HepG2 (cell line): ENCODE measurements around the gene TUT1. TPM values are rescaled to one million over a fixed set of nuclear protein-coding genes. Genes with fewer than 3 reads are reported as not detected.

Experiments
- AHR ChIP-seq: IDR thresholded peaks from 2 replicates; pipeline ENCODE4 v1.6.1; 2018; ENCODE audit warnings: missing genetic modification reagents, missing compliant biosample characterization
- ARNT2 ChIP-seq: sonication (generic); formaldehyde crosslinking; IDR thresholded peaks from 2 replicates; pipeline ENCODE4 v1.8.0; 2022; ENCODE audit warnings: mild to moderate bottlenecking, low read depth, missing genetic modification reagents, moderate library complexity
- CC2D1A ChIP-seq: sonication (generic); formaldehyde crosslinking; IDR thresholded peaks from 2 replicates; pipeline ENCODE4 v1.8.1; 2023; ENCODE audit warnings: mild to moderate bottlenecking, missing genetic modification reagents
- KLF9 ChIP-seq: IDR thresholded peaks from 2 replicates; pipeline ENCODE4 v1.6.1; 2016; ENCODE audit warnings: low read depth
- LBX2 ChIP-seq: sonication (generic); formaldehyde crosslinking; IDR thresholded peaks from 2 replicates; pipeline ENCODE4 v1.5.0; 2020; ENCODE audit warnings: missing genetic modification reagents, mild to moderate bottlenecking, borderline replicate concordance
- NCOA2 ChIP-seq: sonication (generic); formaldehyde crosslinking; IDR thresholded peaks from 2 replicates; pipeline ENCODE4 v1.8.0; 2022; ENCODE audit warnings: inconsistent platforms
- NFATC3 ChIP-seq: sonication (generic); formaldehyde crosslinking; IDR thresholded peaks from 2 replicates; pipeline ENCODE4 v1.5.1; 2020; ENCODE audit warnings: mild to moderate bottlenecking, missing genetic modification reagents
- NR1H2 ChIP-seq: sonication (generic); formaldehyde crosslinking; IDR thresholded peaks from 2 replicates; pipeline ENCODE4 v1.8.1; 2022; ENCODE audit warnings: low read depth, missing genetic modification reagents, borderline replicate concordance
- NR2F2 ChIP-seq: IDR thresholded peaks from 2 replicates; pipeline ENCODE4 v1.6.1; 2012; ENCODE audit warnings: low read depth, inconsistent platforms, borderline replicate concordance
- SPEN ChIP-seq: sonication (generic); formaldehyde crosslinking; IDR thresholded peaks from 2 replicates; pipeline ENCODE4 v1.5.1; 2020; ENCODE audit warnings: low read depth, mild to moderate bottlenecking, missing genetic modification reagents
- TAF15 ChIP-seq: fragments of 200-400 bp; formaldehyde crosslinking; IDR thresholded peaks from one replicate; pipeline ENCODE4 v1.6.1; 2018; ENCODE audit warnings: mild to moderate bottlenecking, low read depth, low read length; ENCODE audit not compliant: poor library complexity, severe bottlenecking
- TFE3 ChIP-seq: IDR thresholded peaks from 2 replicates; pipeline ENCODE4 v1.6.1; 2016
- ZBTB49 ChIP-seq: sonication (generic); formaldehyde crosslinking; IDR thresholded peaks from 2 replicates; pipeline ENCODE4 v1.4.0; 2020; ENCODE audit warnings: missing genetic modification reagents, borderline replicate concordance
- ZNF275 ChIP-seq: sonication (generic); formaldehyde crosslinking; IDR thresholded peaks from 2 replicates; pipeline ENCODE4 v1.8.0; 2022; ENCODE audit warnings: missing genetic modification reagents, mild to moderate bottlenecking, inconsistent platforms, borderline replicate concordance
- ZNF510 ChIP-seq: sonication (generic); formaldehyde crosslinking; IDR thresholded peaks from 2 replicates; pipeline ENCODE4 v1.4.0; 2020; ENCODE audit warnings: low read depth, mild to moderate bottlenecking, missing genetic modification reagents
- ZNF720 ChIP-seq: sonication (generic); formaldehyde crosslinking; IDR thresholded peaks from 2 replicates; pipeline ENCODE4 v1.4.0; 2020; ENCODE audit warnings: missing genetic modification reagents
- ZXDC ChIP-seq: sonication (generic); formaldehyde crosslinking; IDR thresholded peaks from 2 replicates; pipeline ENCODE4 v1.5.0; 2020; ENCODE audit warnings: mild to moderate bottlenecking, missing genetic modification reagents
- polyA plus RNA-seq, 8 experiments: library from polyadenylated mRNA; depleted of rRNA in 3 of 8; stranded (reverse) in 7 of 8; unstranded in 1 of 8; fragments of >200 nt; fragmentation: Illumina TruSeq in 4 of 8; extraction: Trizol in 4 of 8; gene quantifications; 2 replicates each; pipeline versions ENCODE4 v1.2.1 to v1.2.3, GENCODE V29; 2011 to 2016; ENCODE audit warnings: low read depth in 4 of 8, missing spikeins in 1 of 8, mixed read lengths in 1 of 8; ENCODE audit not compliant: insufficient read depth in 1 of 8
- total RNA-seq, 5 experiments: library from RNA; depleted of rRNA; stranded (reverse); fragments of >200 nt; fragmentation: Illumina TruSeq; extraction: Trizol; gene quantifications; 2 replicates each; pipeline ENCODE4 v1.2.3, GENCODE V29; 2016; ENCODE audit warnings: low read depth in 1 of 5

The TUT1 gene
- total and polyA plus RNA-seq, 2 of the 13 experiments (the other 11 are each of a cell fraction or from before 2014, with no cell fraction given) = 9.7 to 14.3 TPM

- peak; percentile 5 for TF ChIP-seq ZNF275
- TF ChIP-seq AHR (CRISPR knock-in tag) = 0 out of 2 replicates have a peak, but pooled peaks have one; percentile 43
- TF ChIP-seq ZXDC (CRISPR knock-in tag) = no peak; the same call in 1 of the 2 replicates
- no peak for TF ChIP-seq ZBTB49 (CRISPR knock-in tag)
- no peak; the same call in 1 of the 2 replicates for TF ChIP-seq KLF9 (CRISPR knock-in tag)
- no peak for TF ChIP-seq LBX2 (CRISPR knock-in tag)
- TF ChIP-seq CC2D1A = no peak
- no peak for TF ChIP-seq ZNF720 (CRISPR knock-in tag)
- no peak for TF ChIP-seq ZNF510 (CRISPR knock-in tag)
- 0 out of 2 replicates have a peak, but pooled peaks have one; percentile 19 for TF ChIP-seq NR2F2
- TF ChIP-seq TAF15 = peak; percentile 19
- TF ChIP-seq TFE3 (CRISPR knock-in tag) = no peak
- peak; percentile 55; the same call in 1 of the 2 replicates for TF ChIP-seq ARNT2 (CRISPR knock-in tag)
- TF ChIP-seq NR1H2 = no peak
- TF ChIP-seq NFATC3 = peak; percentile 99
- TF ChIP-seq NCOA2 = peak; percentile 37; the same call in 1 of the 2 replicates
- peak; percentile 94; the same call in 1 of the 2 replicates for TF ChIP-seq SPEN (CRISPR knock-in tag)
These were observed 17.5 kb downstream of the TUT1 start, which contains the start of gene EEF1G (continued) for GRCh38 chr11:62573592-62574362.
